NCI-H1092 treated with DMSO at 0.1 percent for 48 hours (cell line): ENCODE results near the gene RHBDD1.

Source experiments
- DNase-seq: peaks from one replicate; lab custom pipeline; 2025; lab: John Stamatoyannopoulos, UW

The RHBDD1 gene

GRCh38 chr2:226932443-226932842 lies 96.6 kb downstream of the RHBDD1 start:
- no peak for DNase-seq

GRCh38 chr2:226934546-226935201 lies 98.8 kb downstream of the RHBDD1 start:
- DNase-seq, result peak; percentile 1

- no peak for DNase-seq
Observed at GRCh38 chr2:226943862-226944620, 108.2 kb downstream of the RHBDD1 start.

- no peak for DNase-seq
Observed at GRCh38 chr2:226953206-226953605, 117.4 kb downstream of the RHBDD1 start.

GRCh38 chr2:226953826-226954225 lies 118.0 kb downstream of the RHBDD1 start:
- no peak for DNase-seq

- DNase-seq, result no peak
Observed at GRCh38 chr2:226956659-226957058, 120.8 kb downstream of the RHBDD1 start.

- DNase-seq, result no peak
Observed at GRCh38 chr2:226959418-226959817, 123.6 kb downstream of the RHBDD1 start.

- no peak for DNase-seq
Observed at GRCh38 chr2:226962176-226962773, 126.4 kb downstream of the RHBDD1 start.

GRCh38 chr2:226963528-226963927 lies 127.7 kb downstream of the RHBDD1 start:
- DNase-seq, result no peak

GRCh38 chr2:226965376-226965775 lies 129.5 kb downstream of the RHBDD1 start:
- no peak for DNase-seq

GRCh38 chr2:226969417-226970080 lies 133.7 kb downstream of the RHBDD1 start:
- DNase-seq, result no peak

- DNase-seq, result no peak
Observed at GRCh38 chr2:226970362-226970761, 134.5 kb downstream of the RHBDD1 start.

- DNase-seq, result no peak
Observed at GRCh38 chr2:226971084-226971483, 135.2 kb downstream of the RHBDD1 start.

- no peak for DNase-seq
Observed at GRCh38 chr2:226971770-226972169, 135.9 kb downstream of the RHBDD1 start.

GRCh38 chr2:226973816-226974215 lies 138.0 kb downstream of the RHBDD1 start:
- no peak for DNase-seq

GRCh38 chr2:226977775-226978190 lies 141.9 kb downstream of the RHBDD1 start:
- peak; percentile 10 for DNase-seq

- no peak for DNase-seq
Observed at GRCh38 chr2:226978300-226978699, 142.4 kb downstream of the RHBDD1 start.

- DNase-seq, result no peak
Observed at GRCh38 chr2:226979004-226979403, 143.2 kb downstream of the RHBDD1 start.

- no peak for DNase-seq
Observed at GRCh38 chr2:226981791-226982326, 146.0 kb downstream of the RHBDD1 start.

GRCh38 chr2:226983895-226984749 lies 148.3 kb downstream of the RHBDD1 start:
- DNase-seq, result no peak
